ENCODE data around the gene VPS16.

Gene VPS16

DNA sequence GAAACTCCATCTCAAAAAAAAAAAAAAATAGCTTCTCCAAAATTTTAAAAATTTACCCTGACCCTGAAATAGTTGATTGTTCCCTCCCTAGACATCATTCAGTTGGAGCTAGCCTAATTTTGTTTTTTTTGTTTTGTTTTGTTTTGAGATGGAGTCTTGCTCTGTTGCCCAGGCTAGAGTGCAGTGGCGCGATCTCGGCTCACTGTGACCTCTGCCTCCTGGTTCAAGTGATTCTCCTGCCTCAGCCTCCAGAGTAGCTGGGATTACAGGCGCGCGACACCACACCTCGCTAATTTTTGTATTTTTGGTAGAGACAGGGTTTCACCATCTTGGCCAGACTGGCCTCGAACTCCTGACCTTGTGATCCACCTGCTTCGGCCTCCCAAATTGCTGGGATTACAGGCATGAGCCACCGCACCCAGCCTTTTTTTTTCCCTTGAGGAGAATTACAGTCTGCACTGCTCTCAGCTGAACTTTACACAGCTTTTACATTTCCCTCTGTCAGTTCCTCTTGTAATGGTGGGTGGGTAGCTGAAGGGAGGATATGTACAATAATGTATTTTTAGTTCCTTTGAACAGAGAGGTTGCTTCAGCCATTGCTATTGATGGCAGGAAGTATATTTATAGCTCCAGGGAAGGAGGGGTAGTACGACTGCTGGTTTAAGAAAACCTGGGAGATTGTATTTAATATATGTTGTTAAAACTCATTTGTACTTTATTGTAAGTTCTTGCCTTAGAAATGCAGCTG, 60.5 kb downstream of the VPS16 start:
- DNase-seq (ENCODE audit: low spot score): no peak

DNA sequence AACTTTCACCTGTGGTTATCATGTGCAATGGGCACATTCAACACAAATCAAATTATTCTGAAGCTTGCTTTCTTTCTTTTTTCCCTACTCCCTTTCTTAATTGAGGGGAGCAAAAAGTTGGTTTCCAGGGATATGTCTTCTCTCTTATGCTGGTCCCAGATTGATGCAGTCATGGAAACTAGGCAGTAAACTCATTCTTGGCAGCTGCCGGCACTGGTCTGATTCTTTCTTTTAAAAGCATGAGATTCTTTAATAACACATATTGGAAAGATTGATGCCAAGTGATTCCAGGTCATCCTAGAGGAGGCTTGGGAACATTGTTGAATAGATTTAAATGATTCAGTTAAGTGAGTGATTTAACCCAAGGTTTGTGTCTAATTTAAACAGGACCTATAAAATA, 61.7 kb downstream of the VPS16 start:
- no peak for DNase-seq (ENCODE audit: low spot score)

DNA sequence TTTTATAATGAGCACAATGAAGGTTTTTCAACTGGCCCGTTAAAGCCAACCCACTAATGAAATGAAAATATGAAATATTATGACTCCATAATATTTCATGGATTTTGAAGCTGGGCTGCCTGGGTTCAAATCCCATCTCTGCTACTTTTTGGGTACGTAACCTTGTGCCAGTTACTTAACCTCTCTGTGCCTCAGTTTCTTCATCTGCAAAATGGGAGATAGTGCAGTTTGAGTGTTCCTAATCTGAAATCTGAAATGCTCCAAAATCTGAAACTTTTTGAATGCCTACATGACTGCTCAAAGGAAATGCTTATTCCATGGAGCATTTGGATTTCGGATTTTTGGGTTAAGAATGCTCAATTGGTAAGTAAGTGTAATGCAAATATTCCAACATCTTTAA, 62.3 kb downstream of the VPS16 start:
- no peak for DNase-seq (ENCODE audit: low spot score)

DNA sequence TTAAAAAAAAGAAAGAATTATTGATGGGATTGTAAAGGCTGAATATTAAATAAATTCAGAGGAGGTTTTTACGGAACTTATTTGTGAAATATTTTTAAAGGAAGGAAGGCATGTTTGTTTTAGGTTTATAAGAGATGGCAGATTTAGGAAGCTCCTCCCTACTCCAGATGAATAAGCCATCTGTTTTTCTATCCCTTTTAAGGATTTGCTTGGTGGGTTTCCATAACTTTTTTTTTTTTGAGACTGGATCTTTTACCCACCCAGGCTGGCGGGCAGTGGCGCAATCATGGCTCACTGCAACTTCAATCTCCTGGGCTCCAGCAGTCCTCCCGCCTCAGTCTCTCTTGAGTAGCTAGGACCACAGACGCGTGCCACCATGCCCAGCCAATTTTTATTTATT, 63.1 kb downstream of the VPS16 start:
- no peak for DNase-seq (ENCODE audit: low spot score)

DNA sequence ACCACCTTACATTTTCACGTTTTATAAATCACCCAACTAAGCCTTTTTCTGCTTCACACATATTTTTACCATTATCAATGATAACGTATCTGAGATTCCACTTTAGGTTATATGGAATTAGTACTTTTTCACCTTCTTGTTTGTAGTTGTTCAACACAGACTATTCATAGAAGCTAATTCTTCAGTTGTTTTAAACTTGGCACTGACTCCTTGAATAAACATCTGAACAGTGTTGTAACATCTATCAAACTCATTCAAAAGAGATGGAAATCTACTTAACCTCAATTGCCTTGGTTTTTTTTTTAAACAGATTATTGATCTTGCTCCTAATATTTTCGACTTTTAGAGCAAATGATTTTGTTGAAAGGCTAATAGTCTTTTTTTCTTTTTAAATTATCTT, 67.0 kb downstream of the VPS16 start:
- no peak for DNase-seq (ENCODE audit: low spot score)

DNA sequence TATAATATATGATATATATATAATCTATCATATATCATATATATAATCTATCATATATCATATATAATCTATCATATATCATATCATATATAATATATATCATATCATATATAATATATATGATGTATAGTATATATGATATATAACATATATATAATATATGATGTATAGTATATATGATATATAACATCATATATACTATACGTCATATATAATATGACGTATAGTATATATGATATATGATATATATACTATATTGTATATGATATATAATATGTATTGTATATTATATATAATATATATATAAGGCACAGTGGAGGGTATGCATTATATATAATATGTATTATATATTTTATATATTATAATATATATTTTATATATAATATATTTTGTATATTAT, 69.4 kb downstream of the VPS16 start:
- no peak for DNase-seq (ENCODE audit: low spot score)

DNA sequence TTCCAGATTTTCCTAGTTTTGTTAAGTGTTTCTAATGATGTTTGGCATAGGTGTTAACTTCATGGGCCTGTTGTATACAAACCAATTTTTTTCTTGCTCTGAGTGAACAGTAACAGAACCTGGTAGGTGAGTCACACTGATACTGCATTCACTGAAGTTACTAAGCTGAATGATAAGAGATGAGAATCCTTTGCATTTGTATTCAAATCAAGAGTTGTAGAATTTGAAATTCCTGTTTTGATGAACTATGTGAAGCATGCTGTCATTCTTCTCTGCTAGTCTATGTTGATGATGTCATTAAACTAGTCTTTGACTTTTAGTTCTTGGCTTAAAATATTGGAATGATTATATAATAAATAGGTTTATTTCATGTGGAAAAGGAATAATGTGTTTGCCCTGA, 70.7 kb downstream of the VPS16 start:
- DNase-seq (ENCODE audit: low spot score): no peak

DNA sequence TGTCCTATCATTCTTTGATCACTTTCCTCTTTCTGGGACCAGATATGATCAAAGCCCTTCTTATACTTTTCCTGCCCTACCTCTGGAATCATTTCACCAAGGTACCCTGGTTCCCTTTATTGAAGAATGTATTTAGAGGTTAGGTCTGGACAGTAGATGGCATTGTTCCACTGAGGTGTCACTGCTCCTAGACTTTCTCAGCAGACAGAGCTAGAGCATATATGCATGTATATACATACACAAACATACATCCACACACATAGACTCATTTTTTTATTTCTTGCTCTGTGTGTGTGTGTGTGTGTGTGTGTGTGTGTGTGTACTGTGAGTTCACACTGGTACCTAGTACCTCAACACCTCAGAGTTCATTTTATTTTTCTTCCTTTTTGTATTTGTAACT, 73.6 kb downstream of the VPS16 start:
- DNase-seq (ENCODE audit: low spot score): no peak
